ENCODE results near the gene TMCC1. TPM values are rescaled to one million over a fixed set of nuclear protein-coding genes. Genes with fewer than 3 reads are reported as not detected.
"Not testable (repeated sequence)": the region's sequence is repeated elsewhere in the genome, so short reads cannot be mapped to it uniquely, and the experiment has no call there.

Gene TMCC1
- total and polyA plus RNA-seq, 7 donors, result 12.4 to 55.0 (median 38.1) TPM

- 84 to 86% (median 84%) methylated on average over 8 of the region's 8 CpGs for WGBS, 3 donors
- H3K27ac ChIP-seq, result no peak overlapping the region
- ATAC-seq, result no peak
Observed at GRCh38 chr3:129918461-129918860, 24.9 kb upstream of the TMCC1 start.

GRCh38 chr3:129917423-129918007 is 24.0 kb upstream of the TMCC1 start:
- 86 to 91% (median 86%) methylated on average over 6 of the region's 6 CpGs for WGBS, 3 donors
- Histone ChIP-seq H3K4me3 (no peak overlapping the region), H3K36me3 (ENCODE audit: insufficient read depth in 1 of 2, low read depth in 1 of 2) (no peaks in the 10 kb centered on the region), H3K27me3 (ENCODE audit: insufficient read depth in 3 of 3, low read length in 2 of 3) (no peaks in the 10 kb centered on the region), H3K27ac (no peak overlapping the region), H3K9me3 (peaks cover 20% of the 10 kb centered on the region), H3K4me1 (no peaks in the 10 kb centered on the region)
- ATAC-seq (no peak), DNase-seq (no peak)
- intact Hi-C loops (cut with DNase I), result no loop called here
- no peak for TF ChIP-seq CTCF (IDR thresholded peaks at IDR 0.05)

More at GRCh38 chr3:129918461-129918860, 24.9 kb upstream of the TMCC1 start:
- intact Hi-C loops (cut with DNase I), result no loop called here
- H3K4me1 ChIP-seq, result no peaks in the 10 kb centered on the region
- no peaks in the 10 kb centered on the region for H3K36me3 ChIP-seq (ENCODE audit: insufficient read depth in 1 of 2, low read depth in 1 of 2)
- no peak for DNase-seq
- H3K9me3 ChIP-seq, result peaks cover 20% of the 10 kb centered on the region
- H3K27me3 ChIP-seq (ENCODE audit: insufficient read depth in 3 of 3, low read length in 2 of 3), result no peaks in the 10 kb centered on the region
- no peak overlapping the region for H3K4me3 ChIP-seq
- no peak for TF ChIP-seq CTCF (IDR thresholded peaks at IDR 0.05)

- H3K36me3 ChIP-seq (ENCODE audit: insufficient read depth in 1 of 2, low read depth in 1 of 2), result no peaks in the 10 kb centered on the region
- no peaks in the 10 kb centered on the region for H3K4me1 ChIP-seq
- WGBS, 3 donors, result 24 to 36% (median 30%) methylated on average over 3 of the region's 3 CpGs
- DNase-seq (no peak), ATAC-seq (no peak)
- TF ChIP-seq CTCF (IDR thresholded peaks at IDR 0.05), result no peak
- H3K27me3 ChIP-seq (ENCODE audit: insufficient read depth in 3 of 3, low read length in 2 of 3), result no peaks in the 10 kb centered on the region
- intact Hi-C loops (cut with DNase I), result no loop called here
- H3K4me3 ChIP-seq, result no peak overlapping the region
- H3K9me3 ChIP-seq, result peaks cover 20% of the 10 kb centered on the region
- H3K27ac ChIP-seq, result no peak overlapping the region
Observed at GRCh38 chr3:129913618-129914017, 20.1 kb upstream of the TMCC1 start.

- intact Hi-C loops (cut with DNase I), result no loop called here
- no peak overlapping the region for H3K27ac ChIP-seq
- H3K9me3 ChIP-seq, result peaks cover under 1% of the 10 kb centered on the region
- H3K4me3 ChIP-seq, result no peak overlapping the region
- TF ChIP-seq CTCF (IDR thresholded peaks at IDR 0.05), result no peak
- DNase-seq (no peak), ATAC-seq (no peak)
- no peaks in the 10 kb centered on the region for H3K27me3 ChIP-seq (ENCODE audit: insufficient read depth in 3 of 3, low read length in 2 of 3)
- no peaks in the 10 kb centered on the region for H3K4me1 ChIP-seq
- H3K36me3 ChIP-seq (ENCODE audit: insufficient read depth in 1 of 2, low read depth in 1 of 2), result no peaks in the 10 kb centered on the region
Observed at GRCh38 chr3:129911261-129911861, 17.9 kb upstream of the TMCC1 start.

GRCh38 chr3:129909235-129909634 is 15.7 kb upstream of the TMCC1 start:
- ATAC-seq; H3K36me3 ChIP-seq (ENCODE audit: insufficient read depth in 1 of 2, low read depth in 1 of 2); H3K27ac ChIP-seq; intact Hi-C loops (cut with DNase I); H3K4me3 ChIP-seq; DNase-seq; H3K9me3 ChIP-seq; H3K4me1 ChIP-seq; H3K27me3 ChIP-seq (ENCODE audit: insufficient read depth in 3 of 3, low read length in 2 of 3): not testable (repeated sequence)
- 95 to 96% (median 96%) methylated on average over 4 of the region's 4 CpGs for WGBS, 3 donors

Measured in psoas muscle (tissue), 8 donors.